ENCODE results near the gene CXCL8.
"Not testable (repeated sequence)": the region's sequence is repeated elsewhere in the genome, so short reads cannot be mapped to it uniquely, and the experiment has no call there.

The CXCL8 gene

GRCh38 chr4:73740353-73740778 lies at the start of gene CXCL8:
Gene CXCL8 (plus strand): TSS chr4:73740569. CDS start chr4:73740659, 90 bp downstream.
- no peak for DNase-seq (ENCODE audit: low read depth)

DNA sequence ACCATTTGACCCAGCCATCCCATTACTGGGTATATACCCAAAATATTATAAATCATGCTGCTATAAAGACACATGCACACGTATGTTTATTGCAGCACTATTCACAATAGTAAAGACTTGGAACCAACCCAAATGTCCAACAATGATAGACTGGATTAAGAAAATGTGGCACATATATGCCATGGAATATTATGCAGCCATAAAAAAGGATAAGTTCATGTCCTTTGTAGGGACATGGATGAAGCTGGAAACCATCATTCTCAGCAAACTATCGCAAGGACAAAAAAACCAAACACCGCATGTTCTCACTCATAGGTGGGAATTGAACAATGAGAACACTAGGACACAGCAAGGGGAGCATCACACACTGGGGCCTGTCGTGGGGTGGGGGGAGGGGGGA lies 49.2 kb upstream of the CXCL8 start:
- DNase-seq (ENCODE audit: low read depth), result not testable (repeated sequence)

DNA sequence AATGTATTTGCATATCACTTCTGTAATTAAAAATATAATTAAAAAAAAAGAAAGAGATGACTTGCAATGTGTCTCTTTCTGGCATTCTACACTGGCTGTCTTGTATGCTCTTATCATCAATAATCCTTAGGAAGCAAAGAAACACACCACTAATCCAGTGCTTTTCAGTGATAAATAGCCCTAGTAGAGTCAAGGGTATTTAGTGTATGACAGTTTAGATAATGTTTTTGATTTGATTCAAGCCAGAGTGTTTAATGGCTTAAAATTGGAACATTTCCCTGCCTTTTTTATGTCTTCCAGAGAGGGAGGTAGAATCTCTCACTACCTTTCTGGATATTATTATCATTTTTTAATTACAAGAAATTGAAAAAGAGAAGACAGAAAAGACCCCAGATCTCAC lies 48.6 kb upstream of the CXCL8 start:
- DNase-seq (ENCODE audit: low read depth), result no peak

DNA sequence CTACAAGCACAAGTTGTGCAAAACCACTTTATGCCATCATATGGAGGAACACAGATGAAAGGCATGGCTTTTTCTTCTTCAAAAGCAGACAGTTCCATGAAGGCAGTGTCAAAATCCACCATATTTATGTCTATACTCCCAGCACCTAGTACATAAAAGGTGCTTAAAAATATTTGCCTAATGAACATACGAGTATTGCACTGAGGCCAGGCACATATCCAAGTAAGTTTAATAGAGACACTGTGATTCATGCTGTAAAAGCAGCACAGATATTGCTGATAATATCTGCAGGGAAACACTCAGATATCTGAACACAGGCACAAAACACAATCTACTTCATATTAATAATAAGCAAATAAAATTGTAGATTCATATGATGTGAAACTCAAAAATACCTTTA lies 48.1 kb upstream of the CXCL8 start:
- no peak for DNase-seq (ENCODE audit: low read depth)

- no peak for DNase-seq (ENCODE audit: low read depth)
These were observed 47.7 kb upstream of the CXCL8 start for GRCh38 chr4:73692701-73693100.

- no peak for DNase-seq (ENCODE audit: low read depth)
These were observed 46.6 kb upstream of the CXCL8 start for GRCh38 chr4:73693811-73694210.

DNA sequence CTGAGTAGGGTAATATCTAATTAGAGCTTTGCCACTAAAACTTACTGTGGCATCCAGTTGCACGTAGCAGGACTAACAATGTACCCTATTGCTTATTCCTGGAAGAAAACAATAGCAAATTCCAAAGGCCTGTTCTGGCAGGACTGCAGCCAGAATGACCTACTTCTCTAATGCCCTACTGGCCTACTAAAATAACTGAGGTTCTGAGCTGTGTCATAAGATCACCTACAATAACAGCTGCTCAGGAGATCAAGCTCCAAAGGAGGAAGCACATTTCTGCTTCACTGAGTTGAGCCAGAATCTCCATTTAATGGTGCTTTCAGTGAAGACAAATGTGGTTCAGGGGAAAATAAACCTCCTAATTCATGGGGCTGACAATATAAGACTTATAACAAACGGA lies 42.2 kb upstream of the CXCL8 start:
- no peak for DNase-seq (ENCODE audit: low read depth)

DNA sequence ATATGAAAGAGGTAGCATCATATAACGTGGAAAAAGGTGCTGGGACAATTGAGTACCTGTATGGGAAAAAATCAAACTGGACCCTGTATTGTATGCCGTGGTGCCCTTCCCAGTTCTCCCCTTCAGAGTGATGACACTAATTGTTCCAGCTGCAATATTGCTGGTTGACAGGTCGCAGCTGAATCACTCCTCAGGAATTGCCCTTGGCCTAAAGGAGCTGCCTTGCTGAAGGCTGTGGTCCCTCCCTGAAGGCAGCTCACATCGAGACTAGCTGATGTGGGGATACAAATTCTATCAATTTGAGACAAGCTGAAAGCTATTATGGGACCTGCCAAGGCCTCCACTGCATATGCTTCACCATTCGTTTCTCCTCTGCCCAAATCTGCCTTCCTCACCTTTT lies 39.3 kb upstream of the CXCL8 start:
- no peak for DNase-seq (ENCODE audit: low read depth)

DNA sequence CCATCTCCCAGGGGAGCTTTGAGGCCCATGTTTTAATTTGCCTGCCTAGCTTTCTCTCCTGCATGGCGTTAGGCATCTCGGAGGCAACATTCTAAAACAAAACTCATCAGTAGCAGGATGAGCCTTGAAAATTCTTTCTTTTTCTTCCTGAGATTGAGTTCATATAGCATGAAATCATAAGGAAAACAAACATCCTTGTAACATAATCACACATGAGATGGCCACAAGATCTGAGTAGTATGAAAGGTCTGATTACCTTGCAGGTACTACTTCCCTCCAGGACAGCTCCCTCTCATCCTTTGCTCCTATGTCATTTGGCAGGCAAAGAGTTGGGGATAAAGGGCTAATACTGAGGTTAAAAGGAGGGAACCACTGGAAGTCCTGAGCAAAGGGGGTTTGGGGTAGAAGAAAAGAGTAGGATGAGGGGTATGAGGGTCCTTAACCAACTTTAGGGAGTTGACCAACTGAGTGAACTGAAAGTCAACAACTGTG lies 37.5 kb upstream of the CXCL8 start:
- no peak for DNase-seq (ENCODE audit: low read depth)

DNA sequence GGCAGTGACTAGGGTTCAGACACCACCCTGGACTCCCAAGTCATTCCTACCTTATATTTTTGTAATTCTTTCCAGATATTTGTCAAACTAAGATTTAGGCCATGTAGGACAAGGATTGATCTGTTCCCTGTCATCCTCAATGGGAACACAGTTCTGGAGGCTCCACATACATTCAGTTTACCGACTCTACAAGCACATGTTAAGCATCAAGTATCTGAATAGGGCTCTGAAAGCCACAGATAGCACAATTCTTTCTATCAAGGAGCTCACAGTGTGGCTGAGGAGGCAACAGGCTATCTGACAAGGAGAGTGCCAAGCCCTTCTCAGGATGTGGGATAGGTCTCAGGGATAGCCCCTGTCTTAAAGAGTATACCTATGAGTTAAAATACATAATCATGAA lies 37.0 kb upstream of the CXCL8 start:
- DNase-seq (ENCODE audit: low read depth), result no peak

GRCh38 chr4:73704314-73705055 lies 35.9 kb upstream of the CXCL8 start:
- DNase-seq (ENCODE audit: low read depth), result no peak

DNA sequence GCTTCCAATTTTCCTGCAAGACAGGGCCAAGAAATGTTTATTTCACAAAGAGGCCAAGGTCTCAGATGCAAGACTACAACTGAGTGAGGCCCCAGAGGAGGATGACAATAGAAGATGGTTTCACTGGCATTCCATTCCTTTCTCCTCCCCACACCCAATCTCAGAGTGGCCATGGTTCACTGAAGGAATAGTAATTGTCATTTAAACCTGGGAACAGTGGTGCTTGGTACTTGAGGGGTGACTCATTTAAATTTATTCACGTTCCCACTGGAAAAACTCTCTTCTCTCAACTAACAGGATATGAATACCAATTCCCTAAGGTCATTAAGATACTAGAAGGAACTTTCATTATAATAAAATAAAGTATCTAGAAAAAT lies 35.3 kb upstream of the CXCL8 start:
- no peak for DNase-seq (ENCODE audit: low read depth)

- no peak for DNase-seq (ENCODE audit: low read depth)
These were observed 34.6 kb upstream of the CXCL8 start for GRCh38 chr4:73705721-73706120.

GRCh38 chr4:73706811-73707210 lies 33.6 kb upstream of the CXCL8 start:
- no peak for DNase-seq (ENCODE audit: low read depth)

GRCh38 chr4:73707269-73707875 lies 33.0 kb upstream of the CXCL8 start:
- DNase-seq (ENCODE audit: low read depth), result no peak

DNA sequence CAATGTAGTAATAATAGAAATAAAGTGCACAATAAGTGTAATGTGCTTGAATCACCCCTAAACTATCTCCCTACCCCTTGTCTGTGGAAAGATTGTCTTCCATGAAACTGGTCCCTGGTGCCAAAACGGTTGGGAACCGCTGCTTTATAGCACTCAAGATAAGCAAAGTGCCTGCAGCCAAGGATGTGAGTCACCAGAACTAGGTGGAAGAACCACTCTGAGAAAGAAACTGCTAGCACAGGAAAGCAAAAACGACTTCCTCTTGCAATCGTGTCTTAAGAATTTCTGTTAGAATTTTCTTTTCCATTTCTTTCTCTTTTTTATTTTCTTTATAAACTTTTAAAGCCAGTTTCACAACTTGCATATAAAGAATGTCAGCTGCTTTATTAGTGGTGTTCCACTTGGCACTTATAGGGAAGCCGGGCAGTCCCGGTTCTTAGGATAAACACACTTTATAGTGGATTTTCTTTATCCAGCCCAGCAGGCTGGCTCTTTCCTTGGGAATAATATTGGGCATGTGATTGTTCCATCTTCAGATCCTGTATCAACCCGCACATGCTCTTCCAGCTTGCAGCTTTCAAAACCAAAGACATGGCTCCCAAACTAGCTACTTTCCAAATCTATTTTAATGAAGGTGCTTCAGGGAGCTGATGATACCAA lies 32.3 kb upstream of the CXCL8 start:
- no peak for DNase-seq (ENCODE audit: low read depth)

GRCh38 chr4:73709451-73710033 lies 30.8 kb upstream of the CXCL8 start:
- no peak for DNase-seq (ENCODE audit: low read depth)

DNA sequence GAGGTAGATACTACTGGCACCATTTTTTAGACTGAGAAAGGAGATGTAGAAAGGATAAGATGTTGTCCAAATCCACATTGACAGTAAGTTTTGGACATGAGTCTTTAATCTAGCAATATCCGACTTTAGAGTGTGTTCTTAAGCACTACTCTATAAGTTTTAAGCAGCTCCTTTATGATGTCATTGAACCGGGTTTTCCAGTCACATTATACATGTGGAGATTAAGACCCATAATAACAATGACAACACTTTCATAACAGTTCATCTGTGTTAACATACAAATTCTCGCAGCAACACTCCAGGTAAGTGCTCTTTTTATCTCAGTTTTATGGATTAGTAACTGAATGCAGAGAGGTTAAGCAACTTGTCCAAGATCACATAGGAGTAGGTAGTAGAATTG lies 30.3 kb upstream of the CXCL8 start:
- no peak for DNase-seq (ENCODE audit: low read depth)

- DNase-seq (ENCODE audit: low read depth), result no peak
These were observed 28.4 kb upstream of the CXCL8 start for GRCh38 chr4:73711989-73712388.

- DNase-seq (ENCODE audit: low read depth), result no peak
These were observed 26.7 kb upstream of the CXCL8 start for GRCh38 chr4:73713650-73714049.

DNA sequence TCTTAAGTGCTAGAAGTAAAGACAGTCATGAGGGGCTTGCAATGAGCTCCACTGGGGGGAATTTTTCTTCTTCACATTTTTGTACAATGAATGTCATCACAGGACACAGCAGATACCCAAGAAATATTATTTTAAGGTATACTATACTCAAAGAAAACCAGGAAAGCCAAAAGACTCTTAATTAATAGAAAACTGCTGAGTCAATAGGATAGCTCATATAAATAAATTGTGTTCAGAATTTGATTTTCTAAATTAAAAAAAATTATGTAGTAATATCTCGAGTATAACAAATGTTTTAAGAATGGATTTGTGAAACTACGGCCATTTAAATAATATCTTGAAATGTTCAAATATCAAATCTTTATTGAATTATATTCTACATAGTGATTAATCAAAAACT lies 25.7 kb upstream of the CXCL8 start:
- no peak for DNase-seq (ENCODE audit: low read depth)

DNA sequence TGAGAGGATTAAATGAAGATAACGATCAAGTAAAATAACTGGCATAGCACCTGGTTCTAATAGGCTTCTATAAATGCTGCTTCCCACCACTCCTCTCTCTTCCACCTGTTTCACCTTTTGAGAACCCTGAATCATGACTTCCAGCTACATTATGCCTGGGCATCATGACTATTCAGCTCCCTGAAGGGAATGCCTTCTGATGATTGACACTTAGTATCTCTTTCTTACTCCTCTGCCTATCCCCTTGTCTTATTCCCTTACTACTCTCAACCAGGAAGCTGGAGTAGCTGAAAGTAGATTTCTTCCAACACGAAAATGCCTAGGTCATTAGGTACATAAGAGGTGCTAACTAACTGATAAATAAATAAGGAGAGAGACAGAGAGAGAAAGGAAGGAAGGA lies 24.7 kb upstream of the CXCL8 start:
- no peak for DNase-seq (ENCODE audit: low read depth)

All from activated T-cell treated with anti-CD3 and anti-CD28 coated beads for 1 hour (primary cell).